H9 (cell line): Measurements from ENCODE around the gene SPESP1. TPM values are rescaled to one million over a fixed set of nuclear protein-coding genes. Genes with fewer than 3 reads are reported as not detected.

ENCODE experiments used
- DNase-seq: peaks from one replicate; pipeline ENCODE4 v3.0.0-alpha.2; 2017
- H2AFZ ChIP-seq: one replicate; pipeline ENCODE4 v1.6.1; 2013; ENCODE audit warnings: mild to moderate bottlenecking, low read length, control low read depth, moderate library complexity
- H2AK5ac ChIP-seq: 2 replicates; pipeline ENCODE4 v1.6.1; 2013; ENCODE audit warnings: low read length, control low read depth, mixed read lengths; ENCODE audit not compliant: insufficient read length
- H2BK120ac ChIP-seq: one replicate; pipeline ENCODE4 v1.6.1; 2013; ENCODE audit warnings: low read depth, mild to moderate bottlenecking, low read length, control low read depth, inconsistent platforms; ENCODE audit not compliant: poor library complexity, severe bottlenecking
- H2BK12ac ChIP-seq: 2 replicates; pipeline ENCODE4 v1.6.1; 2013; ENCODE audit warnings: low read length, control low read depth, mixed read lengths, low read depth; ENCODE audit not compliant: insufficient read length
- H2BK15ac ChIP-seq: 2 replicates; pipeline ENCODE4 v1.6.1; 2013; ENCODE audit warnings: low read depth, low read length, control low read depth
- H2BK20ac ChIP-seq: one replicate; pipeline ENCODE4 v1.6.1; 2013; ENCODE audit warnings: low read depth, mild to moderate bottlenecking, low read length, control low read depth, inconsistent platforms; ENCODE audit not compliant: poor library complexity, severe bottlenecking
- H2BK5ac ChIP-seq: 2 replicates; pipeline ENCODE4 v1.6.1; 2013; ENCODE audit warnings: low read length, control low read depth, mixed read lengths; ENCODE audit not compliant: insufficient read length
- H3K14ac ChIP-seq: 2 replicates; pipeline ENCODE4 v1.6.1; 2013; ENCODE audit warnings: low read length, control low read depth; ENCODE audit not compliant: insufficient read depth
- H3K18ac ChIP-seq: 2 replicates; pipeline ENCODE4 v1.6.1; 2013; ENCODE audit warnings: low read depth, mild to moderate bottlenecking, mixed read lengths, low read length, control low read depth; ENCODE audit not compliant: insufficient read length
- H3K23ac ChIP-seq: 2 replicates; pipeline ENCODE4 v1.6.1; 2013; ENCODE audit warnings: low read length, control low read depth, mixed read lengths, low read depth; ENCODE audit not compliant: insufficient read length
- H3K23me2 ChIP-seq: 2 replicates; pipeline ENCODE4 v1.6.1; 2013; ENCODE audit warnings: low read depth, mild to moderate bottlenecking, mixed read lengths, low read length, control low read depth; ENCODE audit not compliant: insufficient read length, poor library complexity, severe bottlenecking
- H3K27ac ChIP-seq: 2 replicates; pipeline ENCODE4 v1.5.1; 2013; ENCODE audit warnings: low read length, control low read depth, mixed read lengths, low read depth; ENCODE audit not compliant: insufficient read length
- H3K27me3 ChIP-seq: 2 replicates; pipeline ENCODE4 v1.6.1; 2013; ENCODE audit warnings: low read length, control low read depth, inconsistent platforms; ENCODE audit not compliant: insufficient read depth
- H3K4ac ChIP-seq: 2 replicates; pipeline ENCODE4 v1.6.1; 2013; ENCODE audit warnings: low read depth, mild to moderate bottlenecking, control low read depth, inconsistent platforms, low read length, moderate library complexity
- H3K4me1 ChIP-seq: 2 replicates; pipeline ENCODE4 v1.6.1; 2013; ENCODE audit warnings: low read length, control low read depth, inconsistent platforms; ENCODE audit not compliant: insufficient read depth
- H3K4me2 ChIP-seq: 2 replicates; pipeline ENCODE4 v1.6.1; 2013; ENCODE audit warnings: low read length, control low read depth, mixed read lengths; ENCODE audit not compliant: insufficient read length, insufficient read depth
- H3K56ac ChIP-seq: 2 replicates; pipeline ENCODE4 v1.6.1; 2013; ENCODE audit warnings: low read depth, mild to moderate bottlenecking, mixed read lengths, low read length, control low read depth; ENCODE audit not compliant: insufficient read length
- H3K79me1 ChIP-seq: 2 replicates; pipeline ENCODE4 v1.6.1; 2013; ENCODE audit warnings: low read depth, mild to moderate bottlenecking, moderate library complexity, low read length, control low read depth, inconsistent platforms; ENCODE audit not compliant: insufficient read depth, poor library complexity, severe bottlenecking
- H3K79me2 ChIP-seq: 2 replicates; pipeline ENCODE4 v1.6.1; 2013; ENCODE audit warnings: low read length, control low read depth, inconsistent platforms; ENCODE audit not compliant: insufficient read depth
- H3K9ac ChIP-seq: 2 replicates; pipeline ENCODE4 v1.6.1; 2013; ENCODE audit warnings: low read length, control low read depth, mixed read lengths; ENCODE audit not compliant: insufficient read length; ENCODE audit errors: extremely low read depth
- H3K9me3 ChIP-seq: one replicate; pipeline ENCODE4 v1.6.1; 2013; ENCODE audit warnings: low read depth, low read length, inconsistent platforms; ENCODE audit not compliant: control insufficient read depth
- H3T11ph ChIP-seq: one replicate; pipeline ENCODE4 v1.6.1; 2013; ENCODE audit warnings: mild to moderate bottlenecking, low read length, control low read depth, inconsistent platforms
- H4K20me1 ChIP-seq: one replicate; pipeline ENCODE4 v1.6.1; 2013; ENCODE audit not compliant: control insufficient read depth, insufficient read length, insufficient read depth
- H4K5ac ChIP-seq: 2 replicates; pipeline ENCODE4 v1.6.1; 2013; ENCODE audit warnings: low read depth, mild to moderate bottlenecking, mixed read lengths, low read length, control low read depth; ENCODE audit not compliant: insufficient read length
- H4K8ac ChIP-seq: replicated peaks from 2 replicates; pipeline ENCODE4 v1.6.1; 2013; ENCODE audit warnings: low read length, control low read depth, mixed read lengths, low read depth; ENCODE audit not compliant: insufficient read length
- H4K91ac ChIP-seq: 2 replicates; pipeline ENCODE4 v1.6.1; 2013; ENCODE audit warnings: low read depth, mild to moderate bottlenecking, moderate library complexity, mixed read lengths, low read length, control low read depth; ENCODE audit not compliant: insufficient read length
- H3K27ac Mint-ChIP-seq, 3 experiments: 2 replicates in 2 of 3; 3 replicates in 1 of 3; pipeline ENCODE4 v1.8.0; 2020 to 2021; ENCODE audit warnings: mixed read lengths in 3 of 3, mild to moderate bottlenecking in 1 of 3, moderate library complexity in 1 of 3
- H3K27me3 Mint-ChIP-seq: 2 replicates; pipeline ENCODE4 v1.8.0; 2021; ENCODE audit warnings: low read depth, mild to moderate bottlenecking, moderate library complexity, mixed read lengths
- H3K36me3 Mint-ChIP-seq, 3 experiments: 2 replicates in 2 of 3; 3 replicates in 1 of 3; pipeline ENCODE4 v1.8.0; 2020 to 2021; ENCODE audit warnings: low read depth in 3 of 3, mixed read lengths in 3 of 3; ENCODE audit not compliant: insufficient read depth in 1 of 3
- H3K4me1 Mint-ChIP-seq, 2 experiments: 2 replicates each; pipeline ENCODE4 v1.8.0; 2020; ENCODE audit warnings: mixed read lengths in 2 of 2
- H3K4me3 Mint-ChIP-seq, 2 experiments: 2 replicates in 1 of 2; 3 replicates in 1 of 2; pipeline ENCODE4 v1.8.0; 2020 to 2021; ENCODE audit warnings: mild to moderate bottlenecking in 2 of 2, mixed read lengths in 2 of 2, moderate library complexity in 1 of 2
- H3K9me3 Mint-ChIP-seq, 2 experiments: 2 replicates in 1 of 2; 3 replicates in 1 of 2; pipeline ENCODE4 v1.8.0; 2020; ENCODE audit warnings: mild to moderate bottlenecking in 2 of 2, mixed read lengths in 2 of 2, moderate library complexity in 1 of 2
- WGBS: extraction: QIAGEN DNeasy Blood & Tissue Kit; methylation state at CpG from one replicate; pipeline ENCODE4 v1.1.7; 2013; ENCODE audit warnings: missing lambda C conversion rate, low lambda C conversion rate, mixed read lengths; ENCODE audit not compliant: insufficient read length; ENCODE audit errors: extremely low coverage; 5-methylcytosine and 5-hydroxymethylcytosine counted together
- total RNA-seq: library from RNA; stranded (reverse); gene quantifications from 2 replicates; pipeline ENCODE4 v1.2.1, GENCODE V29; 2021
- TF ChIP-seq, protein P1 (sequence below): fragments of 200-600 bp; sonication (generic); conservative IDR thresholded peaks from 3 replicates; pipeline ENCODE4 v1.8.0; 2021; ENCODE audit warnings: antibody characterized with exemption, mild to moderate bottlenecking

The SPESP1 gene
- total RNA-seq, 1 experiment from 2014 or later: not detected

DNA sequence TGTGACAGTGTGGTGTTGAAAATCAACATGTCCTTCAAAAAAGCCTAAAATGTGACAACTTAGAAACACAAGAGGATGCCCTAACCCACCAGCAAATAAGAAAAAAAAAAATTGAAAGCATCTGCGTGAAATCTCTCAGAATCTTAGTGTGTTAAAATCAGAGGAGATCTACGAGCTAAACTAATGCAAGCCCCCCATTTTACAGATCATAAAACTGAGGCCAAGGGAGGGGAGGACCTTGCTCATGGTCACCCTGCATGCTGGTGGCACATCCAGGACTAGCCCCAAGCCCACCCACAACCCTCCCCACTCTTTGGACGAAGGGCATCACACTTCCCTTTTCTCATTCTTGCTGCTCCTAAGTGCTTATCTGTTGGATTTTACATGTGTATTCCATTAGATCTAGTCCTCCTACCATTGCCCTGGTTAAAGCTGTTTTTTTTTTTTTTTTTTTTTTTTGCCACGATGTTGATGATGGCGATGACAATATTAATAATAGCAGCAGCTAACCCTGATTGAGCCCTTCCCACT is 55.1 kb downstream of the SPESP1 start:
- Histone ChIP-seq H2BK12ac (no peak overlapping the region), H3K23ac (no peak overlapping the region), H3K4me2 (no peak overlapping the region), H2BK15ac (no peak overlapping the region), H3K27me3 (no peaks in the 10 kb centered on the region), H2AK5ac (no peak overlapping the region), H3K18ac (no peak overlapping the region), H4K8ac (no peak overlapping the region), H4K5ac (no peak overlapping the region), H3K9ac (no peak overlapping the region), H4K91ac (no peak overlapping the region), H3T11ph (no peak overlapping the region), H3K79me1 (no peaks in the 10 kb centered on the region), H3K4ac (no peak overlapping the region), H3K4me1 (peaks cover 2% of the 10 kb centered on the region; the same call in 1 of the 2 replicates), H2BK20ac (no peak overlapping the region), H4K20me1 (no peaks in the 10 kb centered on the region), H3K27ac (no peak overlapping the region), H3K23me2 (no peaks in the 10 kb centered on the region), H3K56ac (no peak overlapping the region), H3K9me3 (no peaks in the 10 kb centered on the region), H2BK120ac (no peak overlapping the region), H2BK5ac (no peak overlapping the region), H3K79me2 (no peaks in the 10 kb centered on the region), H2AFZ (no peak overlapping the region), H3K14ac (no peak overlapping the region)
- WGBS: no CpG with 5 or more reads among the region's 5 CpGs
- H3K4me3 Mint-ChIP-seq: no peak overlapping the region
- DNase-seq: no peak
- TF ChIP-seq, protein P1, sequence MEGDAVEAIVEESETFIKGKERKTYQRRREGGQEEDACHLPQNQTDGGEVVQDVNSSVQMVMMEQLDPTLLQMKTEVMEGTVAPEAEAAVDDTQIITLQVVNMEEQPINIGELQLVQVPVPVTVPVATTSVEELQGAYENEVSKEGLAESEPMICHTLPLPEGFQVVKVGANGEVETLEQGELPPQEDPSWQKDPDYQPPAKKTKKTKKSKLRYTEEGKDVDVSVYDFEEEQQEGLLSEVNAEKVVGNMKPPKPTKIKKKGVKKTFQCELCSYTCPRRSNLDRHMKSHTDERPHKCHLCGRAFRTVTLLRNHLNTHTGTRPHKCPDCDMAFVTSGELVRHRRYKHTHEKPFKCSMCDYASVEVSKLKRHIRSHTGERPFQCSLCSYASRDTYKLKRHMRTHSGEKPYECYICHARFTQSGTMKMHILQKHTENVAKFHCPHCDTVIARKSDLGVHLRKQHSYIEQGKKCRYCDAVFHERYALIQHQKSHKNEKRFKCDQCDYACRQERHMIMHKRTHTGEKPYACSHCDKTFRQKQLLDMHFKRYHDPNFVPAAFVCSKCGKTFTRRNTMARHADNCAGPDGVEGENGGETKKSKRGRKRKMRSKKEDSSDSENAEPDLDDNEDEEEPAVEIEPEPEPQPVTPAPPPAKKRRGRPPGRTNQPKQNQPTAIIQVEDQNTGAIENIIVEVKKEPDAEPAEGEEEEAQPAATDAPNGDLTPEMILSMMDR: no peak
- no peak overlapping the region for H3K27ac Mint-ChIP-seq
- H3K4me1 Mint-ChIP-seq: peaks cover 9 to 10% of the 10 kb centered on the region in 2 experiments
- H3K27me3 Mint-ChIP-seq: peaks cover 32% of the 10 kb centered on the region
- peaks cover 7 to 24% (median 12%) of the 10 kb centered on the region in 3 experiments for H3K36me3 Mint-ChIP-seq
- H3K9me3 Mint-ChIP-seq: peaks cover 15 to 21% of the 10 kb centered on the region in 2 experiments
